NCI-H146 (cell line): Measurements from ENCODE around the gene MLF1.
A peak's percentile ranks its signal among the peaks of the same experiment; 100 is the strongest.

Experiments
- DNase-seq: peaks from one replicate; lab custom pipeline; 2025; lab: John Stamatoyannopoulos, UW

The MLF1 gene

GRCh38 chr3:158574646-158575045 is 3.7 kb downstream of the MLF1 start:
- no peak for DNase-seq

- DNase-seq = no peak
Measured at GRCh38 chr3:158590223-158590622, 19.2 kb downstream of the MLF1 start.

- no peak for DNase-seq
Measured at GRCh38 chr3:158600787-158601186, 29.8 kb downstream of the MLF1 start.

- no peak for DNase-seq
Measured at GRCh38 chr3:158602227-158602626, 31.2 kb downstream of the MLF1 start.

GRCh38 chr3:158617982-158618875 is 47.2 kb downstream of the MLF1 start:
- DNase-seq = no peak

GRCh38 chr3:158625881-158626280 is 54.9 kb downstream of the MLF1 start:
- no peak for DNase-seq

- no peak for DNase-seq
Measured at GRCh38 chr3:158631981-158632380, 61.0 kb downstream of the MLF1 start.

GRCh38 chr3:158640646-158641045 is 69.7 kb downstream of the MLF1 start:
- no peak for DNase-seq

- no peak for DNase-seq
Measured at GRCh38 chr3:158642005-158642404, 71.0 kb downstream of the MLF1 start.

- no peak for DNase-seq
Measured at GRCh38 chr3:158642474-158643210, 71.6 kb downstream of the MLF1 start.

GRCh38 chr3:158644345-158644908 is 73.4 kb downstream of the MLF1 start, which contains the start of gene GFM1:
Gene GFM1 (plus strand): TSS chr3:158644527. CDS start chr3:158644635, 108 bp downstream.
- peak; percentile 98 for DNase-seq

- DNase-seq = no peak
Measured at GRCh38 chr3:158649791-158650190, 78.8 kb downstream of the MLF1 start.

GRCh38 chr3:158651192-158651591 is 80.2 kb downstream of the MLF1 start:
- DNase-seq = no peak

GRCh38 chr3:158652463-158652862 is 81.5 kb downstream of the MLF1 start:
- DNase-seq = no peak
